Pancreas (tissue), 10 donors: ENCODE measurements around the gene RBM19. TPM values are rescaled to one million over a fixed set of nuclear protein-coding genes. Genes with fewer than 3 reads are reported as not detected.

Experiments
- ATAC-seq, 4 donors: fragments of 200-7000 bp; cut with Tn5 transposase; one replicate each; pipeline versions ENCODE4 v1.8.0 to v1.9.1; 2020; ENCODE audit warnings: mild to moderate bottlenecking in 4 of 4, moderate library complexity in 4 of 4
- DNase-seq, 6 donors: peaks; one replicate each; pipeline ENCODE4 v3.0.0-alpha.2; 2020
- FAIRE-seq: peaks from 2 replicates; lab custom pipeline; 2012; peaks lifted over from hg19 to GRCh38; lab: Jason Lieb, UNC
- H3K27ac ChIP-seq, 4 donors: fragments of 200-600 bp; sonication (generic); 1 replicate in 3 of 4; 2 replicates in 1 of 4; pipeline versions ENCODE4 v1.5.0 to v1.8.0; 2020
- H3K27me3 ChIP-seq, 4 donors: fragments of 200-600 bp; one replicate each; pipeline ENCODE4 v1.8.0; 2021
- H3K36me3 ChIP-seq, 3 donors: fragments of 200-600 bp; sonication (generic) in 1 of 3; one replicate each; pipeline versions ENCODE4 v1.5.0 to v1.8.0; 2020 to 2021
- H3K4me1 ChIP-seq, 3 donors: fragments of 200-600 bp; one replicate each; pipeline ENCODE4 v1.8.0; 2021
- H3K4me3 ChIP-seq, 4 donors: fragments of 200-600 bp; sonication (generic) in 2 of 4; one replicate each; pipeline versions ENCODE4 v1.5.0 to v1.8.0; 2020 to 2021
- H3K9me3 ChIP-seq, 4 donors: fragments of 200-600 bp; one replicate each; pipeline ENCODE4 v1.8.0; 2021
- WGBS, 2 donors: extraction: QIAGEN DNeasy Blood & Tissue Kit; methylation state at CpG; one replicate each; pipeline ENCODE4 v1.1.7; 2013; 5-methylcytosine and 5-hydroxymethylcytosine counted together
- intact Hi-C, 3 donors: fragments of 100-400 bp; cut with DNase I; formaldehyde crosslinking; loops; one replicate each; pipeline versions ENCODE4 v1.11.1 to v1.14.2; 2022
- polyA plus RNA-seq, 2 donors: library from polyadenylated mRNA; stranded (reverse); fragments of 200-250 nt; gene quantifications; one replicate each; pipeline ENCODE4 v1.2.3, GENCODE V29; 2013
- total RNA-seq, 6 donors: library from RNA; stranded (reverse); fragmentation: NEBNext Ultra II Directional in 4 of 6; extraction: Animal tissue kit (Norgen Biotek cat#: 25700) in 4 of 6; gene quantifications; one replicate each; pipeline versions ENCODE4 v1.2.1 to v1.2.4, GENCODE V29; 2021 to 2023
- TF ChIP-seq, protein P1 (sequence below), 4 donors: fragments of 200-600 bp; sonication (generic) in 3 of 4; IDR thresholded peaks; one replicate each; pipeline versions ENCODE4 v1.5.0 to v1.8.0; 2021; ENCODE audit warnings: antibody characterized with exemption in 4 of 4
- donor health status: healthy with polysubstance abuse.
- donor health status: DM: no; HTN: no; CAD: no; lungs with moderate emphysema.
- donor health status: DM: no; HTN: no; CAD: no.
- donor health status: control.
- donor health status: control.
- donor health status: Bipolar disorder and iron deficiency.
- donor health status: DM: yes; HTN: yes; CAD: no.
- donor health status: DM: no; HTN: no; CAD: no.
- donor health status: DM: no; HTN: no; CAD: no.
- donor health status: DM: yes; HTN: yes; CAD: no.

RBM19 gene
- total and polyA plus RNA-seq, 8 donors = 13.9 to 32.2 (median 15.8) TPM

DNA sequence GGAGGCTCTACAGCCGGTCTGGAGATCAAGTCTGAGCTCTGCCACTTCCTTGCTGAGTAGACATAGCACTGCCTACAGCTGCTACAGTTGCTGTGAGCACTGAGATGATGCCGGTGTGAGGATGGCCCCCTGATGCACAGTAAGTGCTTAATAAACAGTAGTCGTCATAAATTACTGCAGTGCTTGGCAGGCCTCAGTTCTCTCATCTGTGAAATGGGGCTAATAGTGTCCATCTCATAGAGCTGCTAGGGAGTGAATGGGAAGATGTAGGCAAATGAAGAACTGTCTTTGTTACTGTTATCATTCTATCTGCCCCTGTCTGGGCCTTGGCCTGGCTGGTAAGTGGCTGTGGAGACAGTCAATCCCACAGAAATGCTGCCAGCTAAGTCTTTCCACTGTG lies 124.3 kb downstream of the RBM19 start:
- no peak for DNase-seq
- H3K36me3 ChIP-seq = no peaks in the 10 kb centered on the region
- WGBS, 2 donors = 91 to 94% methylated on average over 3 of the region's 3 CpGs
- H3K4me1 ChIP-seq = no peaks in the 10 kb centered on the region
- intact Hi-C loops = no loop called here
- no peak for ATAC-seq
- no peaks in the 10 kb centered on the region for H3K9me3 ChIP-seq
- no peak overlapping the region for H3K4me3 ChIP-seq
- no peak for FAIRE-seq
- H3K27ac ChIP-seq = no peak overlapping the region
- TF ChIP-seq, protein P1, sequence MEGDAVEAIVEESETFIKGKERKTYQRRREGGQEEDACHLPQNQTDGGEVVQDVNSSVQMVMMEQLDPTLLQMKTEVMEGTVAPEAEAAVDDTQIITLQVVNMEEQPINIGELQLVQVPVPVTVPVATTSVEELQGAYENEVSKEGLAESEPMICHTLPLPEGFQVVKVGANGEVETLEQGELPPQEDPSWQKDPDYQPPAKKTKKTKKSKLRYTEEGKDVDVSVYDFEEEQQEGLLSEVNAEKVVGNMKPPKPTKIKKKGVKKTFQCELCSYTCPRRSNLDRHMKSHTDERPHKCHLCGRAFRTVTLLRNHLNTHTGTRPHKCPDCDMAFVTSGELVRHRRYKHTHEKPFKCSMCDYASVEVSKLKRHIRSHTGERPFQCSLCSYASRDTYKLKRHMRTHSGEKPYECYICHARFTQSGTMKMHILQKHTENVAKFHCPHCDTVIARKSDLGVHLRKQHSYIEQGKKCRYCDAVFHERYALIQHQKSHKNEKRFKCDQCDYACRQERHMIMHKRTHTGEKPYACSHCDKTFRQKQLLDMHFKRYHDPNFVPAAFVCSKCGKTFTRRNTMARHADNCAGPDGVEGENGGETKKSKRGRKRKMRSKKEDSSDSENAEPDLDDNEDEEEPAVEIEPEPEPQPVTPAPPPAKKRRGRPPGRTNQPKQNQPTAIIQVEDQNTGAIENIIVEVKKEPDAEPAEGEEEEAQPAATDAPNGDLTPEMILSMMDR (IDR thresholded peaks at IDR 0.05) = no peak
- no peaks in the 10 kb centered on the region for H3K27me3 ChIP-seq

DNA sequence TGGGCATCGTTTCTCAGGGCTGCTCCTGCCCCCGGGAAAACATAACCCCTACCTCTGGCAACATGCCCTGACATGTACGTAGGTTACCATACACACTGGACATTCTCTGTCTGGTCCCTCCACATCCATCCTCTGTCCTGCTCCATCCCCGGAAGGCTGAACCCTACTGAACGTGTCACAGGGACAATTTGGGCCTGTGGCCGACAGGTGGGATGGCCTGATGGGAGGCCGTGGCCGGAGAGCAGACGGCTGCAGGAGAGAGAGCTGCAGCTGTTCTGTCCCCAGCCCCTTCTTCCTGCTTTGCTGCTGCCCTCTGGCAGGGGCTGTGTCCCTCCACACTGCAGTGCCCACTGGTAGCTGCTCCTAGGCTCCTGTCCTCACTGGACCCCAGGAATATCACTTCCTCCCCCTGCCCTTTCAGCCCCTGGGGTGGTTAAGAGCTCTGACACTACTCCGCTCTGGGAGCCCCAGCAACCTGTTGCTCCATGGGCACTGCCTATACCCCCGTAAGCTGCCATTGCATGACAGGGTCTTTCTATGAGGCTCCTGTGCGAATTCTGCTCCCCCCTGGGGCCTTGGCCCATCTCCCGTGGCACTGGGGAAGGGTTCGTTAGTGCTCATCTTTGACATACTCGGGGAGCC lies 125.6 kb downstream of the RBM19 start:
- WGBS, 2 donors = 90 to 92% methylated on average over 15 of the region's 15 CpGs
- no peak overlapping the region for H3K27ac ChIP-seq
- no peaks in the 10 kb centered on the region for H3K36me3 ChIP-seq
- H3K4me3 ChIP-seq = no peak overlapping the region
- no peaks in the 10 kb centered on the region for H3K27me3 ChIP-seq
- intact Hi-C loops = no loop called here
- H3K4me1 ChIP-seq = no peaks in the 10 kb centered on the region
- FAIRE-seq (no peak), DNase-seq (no peak), ATAC-seq (no peak)
- H3K9me3 ChIP-seq = no peaks in the 10 kb centered on the region
- TF ChIP-seq, protein P1 (IDR thresholded peaks at IDR 0.05) = no peak

DNA sequence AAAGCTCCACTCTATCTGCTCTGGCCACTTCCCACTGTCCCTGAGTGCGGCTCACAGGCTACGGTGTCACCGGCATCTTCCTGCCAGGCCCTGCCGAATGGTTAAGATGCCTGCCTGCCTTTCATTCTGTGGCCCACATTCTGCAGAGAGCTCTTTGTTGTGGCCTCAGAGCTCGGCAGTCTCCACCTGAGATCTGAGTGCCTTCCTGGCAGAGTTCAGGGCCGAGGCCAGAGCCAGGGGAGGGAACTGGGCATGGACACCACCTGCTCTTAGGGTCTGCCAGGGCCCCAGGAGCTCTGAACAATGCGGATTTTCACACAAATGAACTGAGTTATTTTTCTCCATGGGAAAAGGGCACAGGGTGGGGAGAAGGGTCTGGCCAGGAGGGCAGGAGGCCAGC lies 127.2 kb downstream of the RBM19 start:
- intact Hi-C loops = no loop called here

DNA sequence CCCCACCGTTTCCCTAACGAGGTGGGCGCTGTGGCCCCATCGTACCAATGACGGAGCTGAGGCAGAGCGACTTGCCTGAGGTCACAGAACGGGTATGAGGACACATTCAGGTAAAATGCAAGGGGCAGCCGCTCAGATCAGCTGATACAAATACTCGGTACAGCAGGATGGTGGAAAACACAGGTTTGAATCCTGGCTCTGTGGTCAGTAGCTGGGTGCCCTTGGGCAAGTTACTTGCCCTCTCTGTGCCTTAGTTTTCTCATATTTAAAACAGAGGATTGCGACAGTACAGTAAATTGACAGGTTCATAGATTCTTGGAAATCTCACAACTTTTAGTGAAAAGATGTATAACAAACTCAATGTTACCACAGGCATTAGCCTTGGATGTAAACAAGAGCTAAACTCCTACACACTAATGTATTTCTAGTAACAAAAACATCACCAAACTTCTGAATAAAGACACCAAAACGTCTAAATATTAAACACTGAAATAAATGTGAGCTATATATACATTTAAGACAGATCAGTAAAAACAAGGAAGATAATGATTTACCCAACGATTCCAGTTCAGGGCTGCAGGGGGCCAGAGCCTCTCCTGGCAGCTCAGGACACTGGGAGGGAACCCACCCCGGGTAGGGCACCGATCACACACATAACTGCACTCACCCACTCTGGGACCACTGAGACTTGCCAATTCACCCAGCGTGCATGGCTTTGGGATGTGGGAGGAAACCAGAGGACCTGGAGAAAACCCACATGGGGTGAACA lies 128.4 kb downstream of the RBM19 start:
- DNase-seq (no peak), FAIRE-seq (no peak), ATAC-seq (no peak)
- no peaks in the 10 kb centered on the region for H3K4me1 ChIP-seq
- H3K9me3 ChIP-seq = no peaks in the 10 kb centered on the region
- WGBS, 2 donors = 75 to 78% methylated on average over 15 of the region's 15 CpGs
- TF ChIP-seq, protein P1 (IDR thresholded peaks at IDR 0.05) = no peak
- no peak overlapping the region for H3K27ac ChIP-seq
- H3K36me3 ChIP-seq = no peaks in the 10 kb centered on the region
- no peak overlapping the region for H3K4me3 ChIP-seq
- intact Hi-C loops = no loop called here
- no peaks in the 10 kb centered on the region for H3K27me3 ChIP-seq

More for the DNA sequence above, 127.2 kb downstream of the RBM19 start:
- no peak overlapping the region for H3K4me3 ChIP-seq
- H3K27me3 ChIP-seq = no peaks in the 10 kb centered on the region
- FAIRE-seq = no peak
- DNase-seq = no peak
- H3K4me1 ChIP-seq = no peaks in the 10 kb centered on the region
- 89 to 96% methylated on average over 7 of the region's 7 CpGs for WGBS, 2 donors
- ATAC-seq = no peak
- no peaks in the 10 kb centered on the region for H3K36me3 ChIP-seq
- no peaks in the 10 kb centered on the region for H3K9me3 ChIP-seq
- TF ChIP-seq, protein P1 (IDR thresholded peaks at IDR 0.05) = no peak
- H3K27ac ChIP-seq = no peak overlapping the region

DNA sequence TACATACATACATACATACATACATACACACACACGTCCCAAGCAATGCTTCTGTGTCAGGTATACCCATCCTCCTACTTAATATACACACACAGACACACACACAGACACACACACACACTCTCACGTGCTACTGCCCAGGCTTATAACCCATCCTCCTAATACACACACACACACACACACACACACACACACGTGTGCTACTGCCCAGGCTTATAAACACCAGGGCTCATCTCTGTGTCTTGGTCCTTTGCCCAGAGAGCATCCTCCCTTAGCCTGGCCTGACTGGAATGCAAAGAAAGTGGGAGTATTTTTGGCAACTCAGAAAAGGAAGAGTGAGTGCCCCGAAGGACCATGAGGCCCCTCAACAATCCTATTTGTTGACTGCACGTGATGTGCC lies 129.0 kb downstream of the RBM19 start:
- Histone ChIP-seq H3K36me3 (no peaks in the 10 kb centered on the region), H3K27me3 (no peaks in the 10 kb centered on the region), H3K9me3 (no peaks in the 10 kb centered on the region), H3K4me1 (no peaks in the 10 kb centered on the region), H3K27ac (no peak overlapping the region), H3K4me3 (no peak overlapping the region)
- DNase-seq (no peak), FAIRE-seq (no peak), ATAC-seq (no peak)
- TF ChIP-seq, protein P1 (IDR thresholded peaks at IDR 0.05) = no peak
- intact Hi-C loops = no loop called here
- WGBS, 2 donors = 72 to 76% methylated on average over 5 of the region's 5 CpGs
